BE2C (cell line): ENCODE data around the gene ZPBP2.

ENCODE experiments used
- DNase-seq: peaks from one replicate; pipeline ENCODE4 v3.0.0-alpha.2; 2020
- H3K27me3 ChIP-seq: fragments of 250-450 bp; sonication (Bioruptor Pico); 2 replicates; pipeline ENCODE4 v1.5.1; 2020; ENCODE audit warnings: mild to moderate bottlenecking
- H3K36me3 ChIP-seq: fragments of 250-450 bp; sonication (Bioruptor Pico); 2 replicates; pipeline ENCODE4 v1.5.1; 2020; ENCODE audit warnings: mild to moderate bottlenecking
- H3K4me1 ChIP-seq: fragments of 250-450 bp; sonication (Bioruptor Pico); 2 replicates; pipeline ENCODE4 v1.5.1; 2020
- H3K4me3 ChIP-seq: 2 replicates; pipeline ENCODE4 v1.5.1; 2011; ENCODE audit warnings: low read depth, low read length
- H3K9me3 ChIP-seq: fragments of 250-450 bp; sonication (Bioruptor Pico); 2 replicates; pipeline ENCODE4 v1.5.1; 2020
- CTCF ChIP-seq: IDR thresholded peaks from 2 replicates; pipeline ENCODE4 v1.5.1; 2012; ENCODE audit warnings: mild to moderate bottlenecking, low read depth, low read length

The ZPBP2 gene

DNA sequence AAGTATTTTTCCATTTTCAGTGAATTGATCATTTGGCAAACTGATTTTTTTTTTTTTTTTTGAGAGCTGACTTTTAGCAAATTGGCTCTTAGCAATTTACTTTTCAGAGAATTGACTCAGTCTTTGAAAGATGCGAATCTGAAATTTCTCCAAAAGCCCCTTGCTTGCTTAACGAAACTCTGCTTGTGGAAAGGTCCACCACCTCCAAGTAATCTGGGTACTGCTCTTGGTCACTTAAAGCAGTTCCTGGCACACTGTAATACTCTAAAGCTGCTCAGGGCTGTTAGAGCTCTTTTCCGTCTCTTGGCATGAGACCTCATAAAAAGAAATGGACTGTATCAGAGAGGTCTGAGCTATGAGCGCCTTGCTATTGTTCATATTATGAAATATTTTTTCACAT lies 47.6 kb downstream of the ZPBP2 start:
- Histone ChIP-seq H3K36me3 (no peaks in the 10 kb centered on the region), H3K4me1 (no peaks in the 10 kb centered on the region), H3K27me3 (no peaks in the 10 kb centered on the region), H3K4me3 (no peak overlapping the region), H3K9me3 (no peaks in the 10 kb centered on the region)
- DNase-seq: no peak
- TF ChIP-seq CTCF: no peak

DNA sequence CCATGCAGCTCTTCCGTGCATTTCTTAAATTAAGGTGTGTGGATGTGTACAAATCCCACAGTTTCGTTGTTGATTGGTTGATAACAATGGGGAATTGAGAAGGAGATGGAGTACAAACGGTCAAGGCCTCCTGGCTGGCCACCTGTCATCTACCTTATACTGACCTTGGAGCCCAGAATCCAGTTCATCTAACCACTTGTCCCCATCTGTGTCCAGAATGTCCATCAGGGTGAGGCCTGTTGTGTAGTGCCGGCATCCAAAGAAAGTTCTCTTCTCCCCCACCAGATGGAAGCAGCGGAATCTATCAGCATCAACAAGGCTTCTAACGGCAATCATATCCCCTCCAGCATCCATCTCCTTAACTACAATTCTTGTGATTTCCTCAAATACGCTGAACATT lies 48.9 kb downstream of the ZPBP2 start:
- H3K36me3 ChIP-seq: no peaks in the 10 kb centered on the region; the same call in 1 of the 2 replicates
- TF ChIP-seq CTCF: peak; percentile 45

GRCh38 chr17:39919087-39919683 lies 51.2 kb downstream of the ZPBP2 start:
- Histone ChIP-seq H3K4me1 (0 out of 2 replicates have a peak, but pooled peaks cover 1% of the 10 kb centered on the region), H3K27me3 (no peaks in the 10 kb centered on the region), H3K36me3 (peaks cover 18% of the 10 kb centered on the region), H3K4me3 (no peak overlapping the region), H3K9me3 (no peaks in the 10 kb centered on the region)
- no peak for DNase-seq
- no peak for TF ChIP-seq CTCF

More for the DNA sequence above, 48.9 kb downstream of the ZPBP2 start:
- no peaks in the 10 kb centered on the region for H3K27me3 ChIP-seq
- no peaks in the 10 kb centered on the region for H3K4me1 ChIP-seq
- no peak for DNase-seq
- H3K9me3 ChIP-seq: no peaks in the 10 kb centered on the region
- H3K4me3 ChIP-seq: no peak overlapping the region

- DNase-seq: peak; percentile 23
- TF ChIP-seq CTCF: no peak
- no peaks in the 10 kb centered on the region for H3K9me3 ChIP-seq
- peaks cover 12% of the 10 kb centered on the region for H3K4me1 ChIP-seq
- H3K36me3 ChIP-seq: peaks cover 18% of the 10 kb centered on the region
- H3K27me3 ChIP-seq: no peaks in the 10 kb centered on the region
- H3K4me3 ChIP-seq: no peak overlapping the region
These were observed 52.5 kb downstream of the ZPBP2 start for GRCh38 chr17:39920218-39921210.

DNA sequence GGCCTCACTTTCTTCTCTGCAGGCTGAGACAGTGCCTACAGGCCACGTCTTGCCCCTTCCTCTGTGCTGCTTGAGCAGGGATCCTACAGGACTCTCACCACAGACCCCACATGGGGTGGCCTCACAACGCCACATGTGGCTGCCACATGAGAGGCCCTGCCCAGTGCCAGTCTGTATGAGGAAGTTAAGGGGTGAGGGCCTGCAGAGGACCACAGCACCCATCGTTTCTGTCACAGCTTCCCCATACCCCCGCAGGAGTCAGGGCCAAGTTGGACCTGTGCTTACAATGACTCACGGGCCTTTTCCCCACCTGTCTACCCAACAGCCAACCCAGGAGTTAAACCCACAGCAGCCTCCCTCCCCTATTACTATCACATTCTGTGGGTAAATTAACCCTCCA lies 53.3 kb downstream of the ZPBP2 start:
- Histone ChIP-seq H3K4me3 (no peak overlapping the region), H3K9me3 (no peaks in the 10 kb centered on the region), H3K4me1 (peaks cover 20% of the 10 kb centered on the region), H3K27me3 (no peaks in the 10 kb centered on the region), H3K36me3 (peaks cover 18% of the 10 kb centered on the region)
- no peak for DNase-seq
- TF ChIP-seq CTCF: no peak

DNA sequence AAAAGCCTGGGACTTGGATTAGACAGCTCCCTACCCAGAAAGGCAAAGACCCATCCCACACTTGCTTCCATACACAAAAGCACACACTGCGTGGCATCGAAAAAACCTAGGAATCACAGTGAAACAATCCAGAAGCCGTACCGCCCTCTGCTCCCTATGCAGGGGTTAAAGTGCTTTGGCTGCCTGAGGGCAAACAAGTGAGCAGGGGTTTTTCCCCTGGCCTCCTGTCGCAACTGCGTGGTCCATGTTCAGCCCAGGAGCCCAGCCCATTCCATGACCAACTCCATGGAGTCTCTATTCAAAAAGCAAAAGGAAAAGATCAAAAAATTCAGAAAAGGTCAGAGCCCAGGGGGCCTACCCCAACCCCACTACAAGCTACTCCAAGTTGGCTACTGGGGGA lies 54.0 kb downstream of the ZPBP2 start:
- Histone ChIP-seq H3K4me3 (no peak overlapping the region), H3K27me3 (no peaks in the 10 kb centered on the region), H3K36me3 (peaks cover 18% of the 10 kb centered on the region), H3K9me3 (no peaks in the 10 kb centered on the region), H3K4me1 (peaks cover 20% of the 10 kb centered on the region)
- TF ChIP-seq CTCF: no peak
- no peak for DNase-seq
